Naive B cell (primary cell): ENCODE measurements around the gene HOXB1. TPM values are rescaled to one million over a fixed set of nuclear protein-coding genes. Genes with fewer than 3 reads are reported as not detected.

ENCODE experiments used
- ATAC-seq, 2 donors: fragments of 150-1000 bp; cut with Tn5 transposase; 2 replicates each; pipeline ENCODE4 v1.10.0; 2021; ENCODE audit warnings: low read depth in 2 of 2, mild to moderate bottlenecking in 2 of 2, moderate library complexity in 2 of 2
- DNase-seq: peaks from one replicate; pipeline ENCODE4 v3.0.0; 2022
- H3K27ac Mint-ChIP-seq, 6 donors: one replicate each; pipeline ENCODE4 v1.8.0; 2020 to 2022; ENCODE audit warnings: mild to moderate bottlenecking in 6 of 6, mixed read lengths in 6 of 6, moderate library complexity in 5 of 6, inconsistent platforms in 2 of 6
- H3K27me3 Mint-ChIP-seq, 3 donors: one replicate each; pipeline ENCODE4 v1.8.0; 2021 to 2022; ENCODE audit warnings: mixed read lengths in 3 of 3, mild to moderate bottlenecking in 1 of 3
- H3K36me3 Mint-ChIP-seq, 2 donors: one replicate each; pipeline ENCODE4 v1.8.0; 2020 to 2022; ENCODE audit warnings: mixed read lengths in 2 of 2, inconsistent platforms in 1 of 2, mild to moderate bottlenecking in 1 of 2
- H3K4me1 Mint-ChIP-seq, 3 donors: one replicate each; pipeline ENCODE4 v1.8.0; 2020 to 2022; ENCODE audit warnings: mixed read lengths in 3 of 3, inconsistent platforms in 1 of 3, mild to moderate bottlenecking in 1 of 3, moderate library complexity in 1 of 3
- H3K4me3 Mint-ChIP-seq, 8 donors: one replicate each; pipeline ENCODE4 v1.8.0; 2020 to 2022; ENCODE audit warnings: mild to moderate bottlenecking in 8 of 8, mixed read lengths in 8 of 8, moderate library complexity in 8 of 8, inconsistent platforms in 2 of 8
- H3K9me3 Mint-ChIP-seq, 7 donors: one replicate each; pipeline ENCODE4 v1.8.0; 2020 to 2022; ENCODE audit warnings: mixed read lengths in 7 of 7, mild to moderate bottlenecking in 5 of 7, inconsistent platforms in 2 of 7, moderate library complexity in 1 of 7
- polyA plus RNA-seq, 6 donors: library from polyadenylated mRNA; unstranded; fragments of 300-500 nt; fragmentation: Illumina TruSeq; gene quantifications; one replicate each; pipeline ENCODE4 v1.2.3, GENCODE V29; 2021; ENCODE audit warnings: low read depth in 6 of 6

HOXB1 gene
- polyA plus RNA-seq, 6 donors from 2014 or later = not detected

DNA sequence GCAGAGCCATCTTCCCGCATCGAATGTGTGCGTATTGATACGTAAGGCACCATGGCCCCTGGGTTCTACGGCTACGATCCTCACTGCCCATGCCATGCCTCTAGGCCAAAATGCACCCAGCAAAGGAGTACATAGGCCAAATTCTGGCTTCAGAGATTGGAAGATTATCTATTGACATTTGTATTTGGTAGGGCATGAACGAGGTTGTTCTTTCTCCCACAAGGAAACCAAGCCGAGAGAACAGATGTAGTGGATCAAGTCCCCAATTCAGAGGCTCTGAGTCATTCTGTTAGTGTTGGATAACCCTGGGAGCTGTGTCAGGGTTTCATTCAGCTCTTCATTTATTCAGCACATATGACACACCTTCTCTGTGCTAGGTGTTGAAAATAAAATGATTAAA lies 36.5 kb downstream of the HOXB1 start:
- Mint-ChIP-seq H3K27ac (no peak overlapping the region), H3K9me3 (no peaks in the 10 kb centered on the region), H3K36me3 (no peaks in the 10 kb centered on the region), H3K4me1 (peaks cover 5 to 24% (median 15%) of the 10 kb centered on the region in 3 donors), H3K4me3 (peak overlapping the region in 2 of 8 donors; percentile 13 to 48), H3K27me3 (peaks cover 45 to 60% (median 55%) of the 10 kb centered on the region in 3 donors)
- ATAC-seq = no peak
- DNase-seq = no peak

GRCh38 chr17:48492401-48493298 lies 38.2 kb downstream of the HOXB1 start:
- Mint-ChIP-seq H3K27me3 (peaks cover 44 to 65% (median 63%) of the 10 kb centered on the region in 3 donors), H3K36me3 (no peaks in the 10 kb centered on the region)

DNA sequence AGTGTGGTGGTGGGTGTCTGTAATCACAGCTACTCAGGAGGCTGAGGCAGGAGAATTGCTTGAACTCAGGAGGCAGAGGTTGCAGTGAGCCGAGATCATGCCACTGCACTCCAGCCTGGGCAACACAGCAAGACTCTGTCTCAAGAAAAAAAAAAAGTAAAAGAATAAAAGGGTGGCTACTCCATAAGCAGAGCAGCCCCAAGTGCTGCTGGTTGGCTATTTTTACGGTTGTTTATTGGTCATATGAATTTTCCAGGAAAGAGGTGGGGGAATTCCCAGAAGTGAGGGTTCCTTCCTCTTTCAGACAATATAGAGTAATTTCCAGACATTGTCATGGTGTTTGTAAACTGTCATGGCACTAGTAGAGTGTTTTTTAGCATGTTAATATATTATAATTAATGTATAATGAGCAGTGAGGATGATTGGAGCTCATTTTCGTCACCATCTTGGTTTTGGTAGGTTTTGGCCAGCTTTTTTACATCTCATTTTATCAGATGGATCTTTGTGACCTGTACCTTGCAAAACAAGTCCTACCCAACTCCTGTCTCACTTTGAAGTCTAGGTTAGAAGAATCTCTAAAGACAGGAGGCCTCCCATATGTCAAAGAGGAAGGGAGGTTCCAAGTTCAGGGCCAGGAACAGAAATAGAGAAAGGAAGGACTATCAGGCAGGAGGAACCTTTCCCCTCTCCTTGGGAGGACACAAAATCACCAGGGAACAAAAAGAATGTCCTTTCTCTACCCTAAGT lies 39.1 kb downstream of the HOXB1 start:
- H3K9me3 Mint-ChIP-seq = no peaks in the 10 kb centered on the region
- peak overlapping the region in 5 of 6 donors; percentile 37 to 86 (median 63) for H3K27ac Mint-ChIP-seq
- DNase-seq = peak; percentile 50
- no peaks in the 10 kb centered on the region for H3K36me3 Mint-ChIP-seq
- peak; percentile 82 to 83 for ATAC-seq
- H3K27me3 Mint-ChIP-seq = peaks cover 46 to 64% (median 59%) of the 10 kb centered on the region in 3 donors
- peak overlapping the region in 7 of 8 donors; percentile 64 to 81 (median 74) for H3K4me3 Mint-ChIP-seq
- peaks cover 5 to 24% (median 15%) of the 10 kb centered on the region in 3 donors for H3K4me1 Mint-ChIP-seq

More at GRCh38 chr17:48492401-48493298, 38.2 kb downstream of the HOXB1 start:
- peak; percentile 42 for DNase-seq
- Mint-ChIP-seq H3K27ac (peak overlapping the region in 5 of 6 donors; percentile 37 to 86 (median 66)), H3K9me3 (no peaks in the 10 kb centered on the region), H3K4me1 (peaks cover 5 to 24% (median 15%) of the 10 kb centered on the region in 3 donors), H3K4me3 (peak overlapping the region; percentile 27 to 81 (median 72))
- peak; percentile 69 to 75 for ATAC-seq

DNA sequence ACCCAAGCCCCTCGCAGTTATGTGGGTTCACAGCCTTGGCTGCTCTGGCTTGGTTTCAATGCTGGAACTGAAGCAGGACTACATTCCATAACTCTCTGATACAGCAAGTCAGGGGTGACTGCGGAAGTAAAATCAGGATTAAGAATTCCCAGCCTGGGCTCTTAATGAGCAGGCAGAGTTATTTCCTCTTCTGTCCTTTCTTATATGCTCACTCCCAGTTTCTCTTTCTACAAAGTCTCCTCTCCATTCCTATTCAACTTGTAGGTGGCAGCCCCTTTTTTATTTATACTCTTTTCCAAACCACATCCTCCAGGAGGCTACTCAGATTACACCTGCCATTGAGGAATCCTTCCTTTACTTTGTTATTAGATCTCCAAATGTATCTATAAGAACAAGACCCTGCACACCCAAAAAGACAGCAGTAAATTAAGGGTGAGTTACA lies 40.3 kb downstream of the HOXB1 start:
- ATAC-seq = no peak
- Mint-ChIP-seq H3K4me1 (peaks cover 5 to 24% (median 15%) of the 10 kb centered on the region in 3 donors), H3K27me3 (peaks cover 45 to 61% (median 61%) of the 10 kb centered on the region in 3 donors), H3K27ac (peak overlapping the region in 1 of 6 donors; percentile 42), H3K36me3 (no peaks in the 10 kb centered on the region), H3K9me3 (no peaks in the 10 kb centered on the region), H3K4me3 (no peak overlapping the region)
- no peak for DNase-seq

- H3K4me3 Mint-ChIP-seq = no peak overlapping the region
- no peaks in the 10 kb centered on the region for H3K36me3 Mint-ChIP-seq
- peaks cover 5 to 24% (median 15%) of the 10 kb centered on the region in 3 donors for H3K4me1 Mint-ChIP-seq
- no peak overlapping the region for H3K27ac Mint-ChIP-seq
- DNase-seq (no peak), ATAC-seq (no peak)
- H3K9me3 Mint-ChIP-seq = no peaks in the 10 kb centered on the region
- peaks cover 43 to 55% (median 54%) of the 10 kb centered on the region in 3 donors for H3K27me3 Mint-ChIP-seq
Observed at GRCh38 chr17:48489781-48490180, 41.0 kb downstream of the HOXB1 start.

- no peak for DNase-seq
- H3K9me3 Mint-ChIP-seq = no peaks in the 10 kb centered on the region
- H3K4me3 Mint-ChIP-seq = no peak overlapping the region
- H3K36me3 Mint-ChIP-seq = no peaks in the 10 kb centered on the region
- H3K27ac Mint-ChIP-seq = no peak overlapping the region
- no peak for ATAC-seq
- H3K27me3 Mint-ChIP-seq = peaks cover 35 to 44% (median 43%) of the 10 kb centered on the region in 3 donors
- peaks cover 5 to 31% (median 18%) of the 10 kb centered on the region in 3 donors for H3K4me1 Mint-ChIP-seq
Observed at GRCh38 chr17:48488548-48489106, 42.2 kb downstream of the HOXB1 start.

DNA sequence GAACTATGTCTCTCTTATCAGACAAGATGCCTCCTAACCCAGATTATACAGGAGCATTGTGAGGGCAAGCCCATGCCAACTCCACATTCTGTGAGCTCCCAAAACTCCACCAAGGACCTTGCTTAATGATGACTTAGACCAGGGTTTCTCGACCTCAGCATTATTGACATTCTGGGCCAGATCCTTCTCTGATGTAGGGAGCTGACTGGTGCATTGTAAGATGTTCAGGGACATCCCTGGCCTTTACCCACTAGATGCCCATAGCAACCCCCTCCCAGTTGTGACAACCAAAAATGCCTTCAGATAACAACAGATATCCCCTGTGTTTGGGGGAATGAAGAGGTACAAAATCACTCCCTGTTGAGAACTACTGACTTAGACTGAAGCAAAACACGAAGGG lies 43.6 kb downstream of the HOXB1 start:
- Mint-ChIP-seq H3K4me3 (no peak overlapping the region), H3K27ac (no peak overlapping the region), H3K36me3 (no peaks in the 10 kb centered on the region), H3K27me3 (peaks cover 35 to 37% (median 37%) of the 10 kb centered on the region in 3 donors), H3K9me3 (no peaks in the 10 kb centered on the region), H3K4me1 (peaks cover 5 to 30% (median 23%) of the 10 kb centered on the region in 3 donors)
- ATAC-seq (no peak), DNase-seq (no peak)

DNA sequence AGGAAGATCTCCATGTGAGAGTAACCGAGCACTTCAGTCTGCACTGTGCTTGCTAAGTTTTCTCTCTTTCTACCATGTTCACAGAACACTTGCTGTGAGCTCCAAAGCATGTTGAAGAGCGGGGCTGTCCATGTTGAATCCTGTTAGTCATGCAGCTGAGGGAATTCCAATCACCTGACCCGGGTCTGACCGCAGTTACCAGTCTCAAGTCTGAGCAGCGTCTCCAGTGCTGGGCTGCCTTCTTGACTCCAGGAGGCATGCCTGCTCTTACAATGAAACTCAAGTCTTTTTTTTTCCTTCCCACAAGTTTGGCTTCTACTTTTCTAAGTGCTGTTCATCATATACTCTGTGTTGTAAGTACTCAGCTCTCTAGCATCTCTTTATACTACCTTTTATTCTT lies 44.3 kb downstream of the HOXB1 start:
- Mint-ChIP-seq H3K36me3 (no peaks in the 10 kb centered on the region), H3K27ac (no peak overlapping the region), H3K9me3 (no peaks in the 10 kb centered on the region), H3K4me1 (peaks cover under 1 to 23% (median 18%) of the 10 kb centered on the region in 3 donors), H3K4me3 (no peak overlapping the region), H3K27me3 (peaks cover 31 to 37% (median 37%) of the 10 kb centered on the region in 3 donors)
- no peak for DNase-seq
- ATAC-seq = no peak

GRCh38 chr17:48484850-48485249 lies 46.0 kb downstream of the HOXB1 start:
- DNase-seq (no peak), ATAC-seq (no peak)
- Mint-ChIP-seq H3K4me1 (peaks cover 0 to 12% (median 9%) of the 10 kb centered on the region in 3 donors), H3K27me3 (peaks cover 17 to 25% (median 24%) of the 10 kb centered on the region in 3 donors), H3K27ac (no peak overlapping the region), H3K9me3 (no peaks in the 10 kb centered on the region), H3K36me3 (no peaks in the 10 kb centered on the region), H3K4me3 (no peak overlapping the region)

GRCh38 chr17:48484256-48484655 lies 46.6 kb downstream of the HOXB1 start:
- H3K36me3 Mint-ChIP-seq = no peaks in the 10 kb centered on the region
- H3K9me3 Mint-ChIP-seq = no peaks in the 10 kb centered on the region
- no peak overlapping the region for H3K27ac Mint-ChIP-seq

DNA sequence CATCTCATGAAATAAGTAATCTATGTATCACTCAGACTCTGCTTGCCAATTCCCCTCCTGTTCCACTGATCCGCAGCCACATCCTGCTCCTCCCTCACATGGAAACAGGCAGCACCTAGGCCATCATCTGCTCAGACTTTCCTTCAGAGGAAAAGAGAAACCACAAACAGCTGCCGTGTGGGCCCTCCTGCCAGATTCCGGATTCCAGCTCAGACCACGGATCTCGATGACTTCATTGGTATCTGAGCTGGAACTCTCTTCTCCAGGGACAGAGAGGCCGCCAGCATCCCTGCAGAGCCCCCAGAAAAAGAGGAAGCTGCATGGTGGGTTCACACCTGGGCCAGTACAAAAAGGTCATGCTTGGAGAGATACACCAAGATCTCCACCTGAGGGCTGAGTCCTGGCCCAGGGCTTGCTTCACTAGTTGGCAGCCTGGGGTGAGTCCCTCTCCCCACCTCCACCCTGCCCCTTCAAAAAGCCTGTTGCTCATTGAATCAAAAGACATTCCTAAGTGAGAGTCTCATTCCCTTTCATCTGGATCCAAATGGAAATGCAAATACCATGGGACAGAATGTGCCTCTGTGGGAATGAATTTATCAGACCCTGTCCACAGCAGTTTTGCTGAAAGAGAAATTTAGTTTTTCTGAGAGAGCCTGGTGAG lies 47.2 kb downstream of the HOXB1 start:
- Mint-ChIP-seq H3K27ac (peak overlapping the region in 2 of 6 donors; percentile 41 to 56), H3K4me3 (no peak overlapping the region)

More at GRCh38 chr17:48484256-48484655, 46.6 kb downstream of the HOXB1 start:
- DNase-seq (no peak), ATAC-seq (no peak)
- Mint-ChIP-seq H3K4me3 (no peak overlapping the region), H3K27me3 (peaks cover 12 to 19% (median 18%) of the 10 kb centered on the region in 3 donors), H3K4me1 (peaks cover 0 to 12% (median 9%) of the 10 kb centered on the region in 3 donors)

DNA sequence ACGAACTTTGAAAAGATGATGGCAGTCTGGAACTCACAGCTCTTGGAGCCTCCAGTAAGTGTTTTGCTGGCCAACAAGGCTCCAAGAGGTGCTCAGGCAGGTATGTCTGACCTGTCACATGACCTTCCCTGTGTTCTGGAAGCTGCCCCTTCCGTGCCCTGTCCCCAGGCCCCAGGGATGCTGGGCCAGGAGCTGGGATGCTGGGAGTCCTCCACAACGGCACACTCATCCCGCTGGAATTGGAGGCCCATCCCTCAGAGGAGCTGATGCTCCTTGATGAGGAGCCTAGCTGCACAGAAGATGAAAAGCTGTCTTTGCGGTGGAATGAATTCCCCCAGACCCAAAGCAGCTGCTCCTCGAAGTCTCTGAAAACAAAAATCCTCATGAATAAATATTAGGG lies 47.8 kb downstream of the HOXB1 start:
- Mint-ChIP-seq H3K27ac (peak overlapping the region in 1 of 6 donors; percentile 47), H3K4me1 (peaks cover 9 to 23% (median 19%) of the 10 kb centered on the region in 3 donors), H3K36me3 (no peaks in the 10 kb centered on the region), H3K4me3 (no peak overlapping the region), H3K9me3 (no peaks in the 10 kb centered on the region), H3K27me3 (peaks cover 5 to 12% (median 8%) of the 10 kb centered on the region in 3 donors)
- no peak for DNase-seq
- no peak for ATAC-seq

More for the DNA sequence above, 47.2 kb downstream of the HOXB1 start:
- DNase-seq (peak; percentile 40), ATAC-seq (peak; percentile 97)
- H3K4me1 Mint-ChIP-seq = peaks cover 3 to 17% (median 13%) of the 10 kb centered on the region in 3 donors
- no peaks in the 10 kb centered on the region for H3K9me3 Mint-ChIP-seq
- no peaks in the 10 kb centered on the region for H3K36me3 Mint-ChIP-seq
- peaks cover 11 to 13% (median 12%) of the 10 kb centered on the region in 3 donors for H3K27me3 Mint-ChIP-seq
